AG09319 (cell line): ENCODE results near the gene JUP.

Experiments
- DNase-seq: peaks from one replicate; pipeline ENCODE4 v3.0.0-alpha.2; 2010; ENCODE audit warnings: low read depth; ENCODE audit errors: extremely low read depth
- CTCF ChIP-seq: IDR thresholded peaks from 2 replicates; pipeline ENCODE4 v1.5.1; 2011; ENCODE audit warnings: low read depth, mild to moderate bottlenecking, inconsistent platforms, low read length, moderate library complexity

JUP gene

GRCh38 chr17:41775394-41776226 is 10.9 kb downstream of the JUP start:
- TF ChIP-seq CTCF = no peak
- DNase-seq = no peak

DNA sequence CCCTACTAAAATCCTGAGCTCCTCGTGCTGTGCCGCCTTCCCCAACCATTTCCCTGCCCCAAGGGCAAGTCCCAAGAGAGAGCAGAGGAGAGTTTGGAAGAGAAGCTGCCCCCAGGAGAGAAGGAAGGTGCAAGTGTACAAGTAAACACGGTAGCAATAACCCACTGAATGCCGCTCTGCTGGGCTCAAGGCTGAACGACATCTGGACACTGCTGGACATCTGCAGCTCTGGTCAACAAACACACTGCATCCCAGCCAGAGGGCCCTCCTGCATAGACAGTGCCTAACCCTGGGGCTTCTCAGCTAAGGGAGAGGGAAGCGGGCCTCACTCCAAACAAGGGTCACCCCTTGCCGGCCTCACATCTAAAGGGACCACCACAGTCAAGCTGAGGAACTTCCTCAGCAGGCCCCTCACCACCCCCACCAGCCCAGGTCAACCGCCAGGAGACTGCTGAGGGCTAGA is 12.7 kb downstream of the JUP start:
- no peak for DNase-seq
- no peak for TF ChIP-seq CTCF

GRCh38 chr17:41773190-41773588 is 13.3 kb downstream of the JUP start:
- no peak for DNase-seq
- TF ChIP-seq CTCF = no peak

DNA sequence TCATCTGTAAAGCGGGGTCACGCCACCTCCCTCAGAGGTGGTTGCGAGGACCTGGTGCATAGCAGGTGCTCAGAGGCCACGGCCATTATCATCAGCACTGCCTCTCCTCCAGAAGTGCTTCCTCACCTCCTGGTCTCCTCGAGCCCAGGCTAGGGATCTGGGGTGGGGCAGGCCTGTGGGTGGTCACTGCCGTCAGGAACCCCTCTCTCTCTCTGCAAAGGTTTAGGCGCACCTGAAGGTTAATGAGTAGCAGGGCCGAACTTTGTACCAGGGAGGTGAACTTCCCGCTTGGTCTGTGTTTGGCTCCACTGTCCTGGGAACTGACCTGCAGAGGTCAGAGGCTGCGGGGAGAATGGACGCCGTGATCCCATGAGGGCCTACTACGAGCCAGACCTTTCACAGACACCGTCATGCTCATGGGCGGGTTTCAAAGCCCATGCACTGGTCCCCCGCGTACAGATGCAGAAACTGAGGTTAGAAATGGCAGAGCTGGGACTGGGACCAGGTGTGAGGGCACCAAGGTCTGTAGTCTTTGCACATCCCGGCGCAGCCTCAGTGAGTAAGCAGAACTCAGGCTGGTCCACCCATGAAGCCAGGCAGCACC is 13.8 kb downstream of the JUP start:
- TF ChIP-seq CTCF = no peak
- no peak for DNase-seq

DNA sequence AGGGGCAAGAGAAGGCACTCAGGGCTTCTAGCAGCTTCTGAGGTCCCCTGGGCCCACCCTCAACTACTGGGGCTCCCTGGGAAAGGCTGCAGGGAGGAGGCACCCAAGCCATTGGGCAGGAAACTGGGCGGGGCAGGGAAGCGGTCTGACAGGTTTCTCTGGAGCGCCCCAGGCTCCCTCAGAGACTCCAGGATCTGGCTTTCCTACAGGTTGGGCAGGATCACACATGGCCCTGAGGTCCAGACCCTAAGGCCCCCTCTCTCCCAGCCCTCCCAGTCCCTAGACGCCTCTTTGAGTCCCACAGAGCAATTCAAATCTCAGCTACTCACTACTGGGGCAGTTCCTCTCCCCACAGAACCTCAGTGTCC is 14.3 kb downstream of the JUP start:
- no peak for DNase-seq
- TF ChIP-seq CTCF = no peak

DNA sequence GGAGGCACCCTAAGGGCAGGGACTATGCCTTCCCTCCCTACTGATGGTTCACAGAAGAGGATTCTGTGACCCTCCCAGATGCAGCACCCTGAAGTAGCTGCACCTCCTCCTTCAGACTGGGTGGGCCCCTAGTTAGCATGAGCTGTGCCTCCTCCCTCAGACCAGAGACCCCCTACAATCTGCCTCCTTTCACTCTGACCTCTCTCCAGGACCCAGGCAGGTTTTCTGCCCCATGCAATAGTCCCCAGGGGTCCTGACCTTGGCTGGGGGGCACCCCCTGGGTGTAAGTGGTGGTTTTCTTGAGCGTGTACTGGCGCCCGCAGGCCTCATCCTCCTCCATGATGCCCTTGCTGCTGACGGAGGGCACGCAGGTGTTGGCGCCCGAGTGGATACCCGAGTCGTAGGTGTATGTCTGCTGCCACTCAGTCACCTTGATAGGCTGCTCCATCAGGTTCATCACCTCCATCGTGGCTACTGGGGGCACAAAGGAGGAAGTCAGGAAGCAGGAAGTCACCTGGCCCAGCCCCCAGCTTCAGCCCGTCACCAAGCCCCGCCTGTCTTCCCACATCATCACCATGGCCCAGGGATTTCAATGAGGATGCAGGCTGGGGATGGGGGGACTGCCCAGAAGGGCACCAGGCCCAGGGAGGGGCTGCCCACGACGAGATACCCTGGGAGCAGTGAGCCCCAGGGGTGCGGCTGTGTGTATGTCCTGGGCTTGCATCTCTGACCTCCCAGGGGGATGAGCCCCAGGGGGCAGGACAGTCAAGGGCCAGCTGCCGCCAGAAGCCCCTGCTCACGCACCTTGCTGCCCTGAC is 14.9 kb downstream of the JUP start:
- DNase-seq = no peak
- TF ChIP-seq CTCF = no peak

GRCh38 chr17:41769985-41770384 is 16.5 kb downstream of the JUP start:
- DNase-seq = no peak
- no peak for TF ChIP-seq CTCF
